Ascending aorta (tissue), 2 donors: ENCODE measurements around the gene SEPTIN5. TPM values are rescaled to one million over a fixed set of nuclear protein-coding genes. Genes with fewer than 3 reads are reported as not detected.

Experiments used
- DNase-seq, 2 donors: peaks; one replicate each; pipeline ENCODE4 v3.0.0-alpha.2; 2019; ENCODE audit warnings: low spot score in 2 of 2
- H3K27ac ChIP-seq, 2 donors: fragments of 200-600 bp; sonication (generic); one replicate each; pipeline ENCODE4 v1.5.1; 2016 to 2017; ENCODE audit warnings: mild to moderate bottlenecking in 1 of 2
- H3K27me3 ChIP-seq: fragments of 200-600 bp; sonication (generic); one replicate; pipeline ENCODE4 v1.5.1; 2017
- H3K36me3 ChIP-seq, 2 donors: fragments of 200-600 bp; sonication (generic); one replicate each; pipeline ENCODE4 v1.5.1; 2016
- H3K4me1 ChIP-seq, 2 donors: fragments of 200-600 bp; sonication (generic); one replicate each; pipeline ENCODE4 v1.5.1; 2016 to 2017; ENCODE audit warnings: mild to moderate bottlenecking in 1 of 2
- H3K4me3 ChIP-seq, 2 donors: fragments of 200-600 bp; sonication (generic); one replicate each; pipeline ENCODE4 v1.5.1; 2016 to 2017; ENCODE audit warnings: mild to moderate bottlenecking in 1 of 2
- H3K9me3 ChIP-seq, 2 donors: fragments of 200-600 bp; sonication (generic); one replicate each; pipeline ENCODE4 v1.5.1; 2016
- CTCF ChIP-seq, 3 experiments: fragments of 200-600 bp in 2 of 3; fragments of 450-650 bp in 1 of 3; sonication (generic) in 2 of 3; IDR thresholded peaks; one replicate each; pipeline ENCODE4 v1.5.1; 2016 to 2019; ENCODE audit warnings: antibody characterized with exemption in 3 of 3, mild to moderate bottlenecking in 1 of 3, moderate library complexity in 1 of 3
- intact Hi-C: fragments of 100-400 bp; cut with DNase I; formaldehyde crosslinking; loops from one replicate; pipeline ENCODE4 v1.15.1; 2023
- total RNA-seq: library from RNA; depleted of rRNA; stranded (reverse); fragments of >200 nt; gene quantifications from one replicate; pipeline ENCODE4 v1.1.0, GENCODE V29; 2016

Gene SEPTIN5
- total RNA-seq, 1 donor from 2014 or later = 105 TPM

- H3K9me3 ChIP-seq = no peaks in the 10 kb centered on the region
- TF ChIP-seq CTCF (IDR thresholded peaks at IDR 0.05) = no peak
- H3K36me3 ChIP-seq = no peaks in the 10 kb centered on the region
- peaks cover 0 to 6% of the 10 kb centered on the region in 2 donors for H3K4me1 ChIP-seq
- intact Hi-C loops = no loop called here
- H3K4me3 ChIP-seq = no peak overlapping the region
- H3K27me3 ChIP-seq = no peaks in the 10 kb centered on the region
- DNase-seq = no peak
- H3K27ac ChIP-seq = no peak overlapping the region
These were observed 17.2 kb downstream of the SEPTIN5 start for GRCh38 chr22:19731361-19732135.

GRCh38 chr22:19732403-19733113, 18.3 kb downstream of the SEPTIN5 start:
- H3K9me3 ChIP-seq = no peaks in the 10 kb centered on the region
- no peak overlapping the region for H3K27ac ChIP-seq
- intact Hi-C loops = no loop called here
- no peaks in the 10 kb centered on the region for H3K36me3 ChIP-seq
- H3K4me3 ChIP-seq = no peak overlapping the region
- no peak for DNase-seq
- peaks cover 0 to 6% of the 10 kb centered on the region in 2 donors for H3K4me1 ChIP-seq
- TF ChIP-seq CTCF (IDR thresholded peaks at IDR 0.05) = no peak
- no peaks in the 10 kb centered on the region for H3K27me3 ChIP-seq

GRCh38 chr22:19733755-19734154, 19.5 kb downstream of the SEPTIN5 start:
- Histone ChIP-seq H3K36me3 (no peaks in the 10 kb centered on the region), H3K9me3 (no peaks in the 10 kb centered on the region), H3K4me1 (peaks cover 0 to 6% of the 10 kb centered on the region in 2 donors), H3K27ac (no peak overlapping the region), H3K27me3 (no peaks in the 10 kb centered on the region), H3K4me3 (no peak overlapping the region)
- no peak for DNase-seq
- intact Hi-C loops = no loop called here
- no peak for TF ChIP-seq CTCF (IDR thresholded peaks at IDR 0.05)

GRCh38 chr22:19734163-19734562, 19.9 kb downstream of the SEPTIN5 start:
- intact Hi-C loops = no loop called here
- Histone ChIP-seq H3K4me3 (no peak overlapping the region), H3K27me3 (no peaks in the 10 kb centered on the region), H3K36me3 (no peaks in the 10 kb centered on the region), H3K27ac (no peak overlapping the region), H3K9me3 (no peaks in the 10 kb centered on the region), H3K4me1 (peaks cover 0 to 6% of the 10 kb centered on the region in 2 donors)
- DNase-seq = no peak
- TF ChIP-seq CTCF (IDR thresholded peaks at IDR 0.05) = no peak

- peaks cover 0 to 6% of the 10 kb centered on the region in 2 donors for H3K4me1 ChIP-seq
- no peaks in the 10 kb centered on the region for H3K36me3 ChIP-seq
- no peak overlapping the region for H3K4me3 ChIP-seq
- intact Hi-C loops = no loop called here
- H3K9me3 ChIP-seq = no peaks in the 10 kb centered on the region
- no peak overlapping the region for H3K27ac ChIP-seq
- DNase-seq = no peak
- no peaks in the 10 kb centered on the region for H3K27me3 ChIP-seq
- TF ChIP-seq CTCF (IDR thresholded peaks at IDR 0.05) = no peak
These were observed 20.6 kb downstream of the SEPTIN5 start for GRCh38 chr22:19734837-19735382.
